Thoracic aorta (tissue), 2 donors: ENCODE measurements around the gene FLCN. TPM values are rescaled to one million over a fixed set of nuclear protein-coding genes. Genes with fewer than 3 reads are reported as not detected.

Experiments used
- ATAC-seq: fragments of 150-250 bp; one replicate; pipeline ENCODE4 v1.8.0; 2017; ENCODE audit warnings: low read depth; ENCODE audit not compliant: insufficient number of reproducible peaks, low FRiP score
- DNase-seq: peaks from one replicate; pipeline ENCODE4 v3.0.0-alpha.2; 2020; ENCODE audit warnings: low spot score
- H3K27ac ChIP-seq, 2 donors: fragments of 200-600 bp; sonication (generic); 1 replicate in 1 of 2; 2 replicates in 1 of 2; pipeline ENCODE4 v1.5.1; 2016; ENCODE audit warnings: mild to moderate bottlenecking in 2 of 2, moderate library complexity in 2 of 2
- H3K27me3 ChIP-seq: fragments of 200-600 bp; sonication (generic); replicated peaks from 2 replicates; pipeline ENCODE4 v1.6.0; 2016; ENCODE audit warnings: mild to moderate bottlenecking; ENCODE audit not compliant: insufficient read depth
- H3K36me3 ChIP-seq: fragments of 200-600 bp; sonication (generic); one replicate; pipeline ENCODE4 v1.5.1; 2016
- H3K4me1 ChIP-seq, 2 donors: fragments of 200-600 bp; sonication (generic); 1 replicate in 1 of 2; 2 replicates in 1 of 2; pipeline versions ENCODE4 v1.5.1 to v1.6.0; 2016; ENCODE audit warnings: low read depth in 2 of 2, mild to moderate bottlenecking in 1 of 2; ENCODE audit not compliant: control insufficient read depth in 1 of 2
- H3K4me3 ChIP-seq: fragments of 200-600 bp; sonication (generic); 2 replicates; pipeline ENCODE4 v1.5.1; 2016; ENCODE audit warnings: mild to moderate bottlenecking
- H3K9me3 ChIP-seq: fragments of 200-600 bp; sonication (generic); 2 replicates; pipeline ENCODE4 v1.5.1; 2016
- CTCF ChIP-seq: fragments of 200-600 bp; sonication (generic); IDR thresholded peaks from one replicate; pipeline ENCODE4 v1.5.1; 2019; ENCODE audit warnings: antibody characterized with exemption
- total RNA-seq, 2 donors: library from RNA; depleted of rRNA; stranded (reverse); fragments of >200 nt; gene quantifications; one replicate each; pipeline versions ENCODE4 v1.1.0 to v1.2.3, GENCODE V29; 2016

Gene FLCN
- total RNA-seq, 2 donors from 2014 or later = 64.3 to 123 TPM

GRCh38 chr17:17175917-17176316 lies 61.1 kb downstream of the FLCN start:
- no peak for TF ChIP-seq CTCF
- Histone ChIP-seq H3K27ac (no peak overlapping the region), H3K27me3 (no peaks in the 10 kb centered on the region), H3K4me1 (peaks cover 0 to 4% of the 10 kb centered on the region in 2 donors), H3K4me3 (no peak overlapping the region), H3K9me3 (no peaks in the 10 kb centered on the region), H3K36me3 (peaks cover 69% of the 10 kb centered on the region)
- ATAC-seq (no peak), DNase-seq (no peak)

GRCh38 chr17:17175340-17175739 lies 61.6 kb downstream of the FLCN start:
- Histone ChIP-seq H3K27me3 (no peaks in the 10 kb centered on the region), H3K4me1 (no peaks in the 10 kb centered on the region), H3K9me3 (no peaks in the 10 kb centered on the region), H3K27ac (no peak overlapping the region), H3K4me3 (no peak overlapping the region), H3K36me3 (peaks cover 69% of the 10 kb centered on the region)
- TF ChIP-seq CTCF = no peak
- ATAC-seq (no peak), DNase-seq (no peak)

GRCh38 chr17:17173921-17174320 lies 63.0 kb downstream of the FLCN start:
- no peak for ATAC-seq
- Histone ChIP-seq H3K36me3 (peaks cover 75% of the 10 kb centered on the region), H3K9me3 (no peaks in the 10 kb centered on the region)

GRCh38 chr17:17172990-17173389 lies 64.0 kb downstream of the FLCN start:
- ATAC-seq = no peak
- H3K9me3 ChIP-seq = no peaks in the 10 kb centered on the region
- H3K36me3 ChIP-seq = peaks cover 77% of the 10 kb centered on the region
- no peaks in the 10 kb centered on the region for H3K4me1 ChIP-seq
- no peak overlapping the region for H3K27ac ChIP-seq
- H3K27me3 ChIP-seq = no peaks in the 10 kb centered on the region
- no peak overlapping the region for H3K4me3 ChIP-seq
- TF ChIP-seq CTCF = no peak
- DNase-seq = no peak

More at GRCh38 chr17:17173921-17174320, 63.0 kb downstream of the FLCN start:
- no peak overlapping the region for H3K4me3 ChIP-seq
- H3K4me1 ChIP-seq = no peaks in the 10 kb centered on the region
- H3K27ac ChIP-seq = no peak overlapping the region
- TF ChIP-seq CTCF = no peak
- H3K27me3 ChIP-seq = no peaks in the 10 kb centered on the region
- no peak for DNase-seq

- ATAC-seq (no peak), DNase-seq (no peak)
- Histone ChIP-seq H3K9me3 (no peaks in the 10 kb centered on the region), H3K27me3 (no peaks in the 10 kb centered on the region), H3K27ac (no peak overlapping the region), H3K4me1 (no peaks in the 10 kb centered on the region), H3K36me3 (peaks cover 78% of the 10 kb centered on the region), H3K4me3 (no peak overlapping the region)
- no peak for TF ChIP-seq CTCF
These were observed 64.7 kb downstream of the FLCN start for GRCh38 chr17:17172001-17172939.
